Breast epithelium (tissue), 4 donors: Measurements from ENCODE around the gene MBD4. TPM values are rescaled to one million over a fixed set of nuclear protein-coding genes. Genes with fewer than 3 reads are reported as not detected.
"Not testable (repeated sequence)": the region's sequence is repeated elsewhere in the genome, so short reads cannot be mapped to it uniquely, and the experiment has no call there.

ENCODE experiments used
- DNase-seq, 2 donors: peaks; one replicate each; pipeline ENCODE4 v3.0.0-alpha.2; 2019; ENCODE audit warnings: low spot score in 2 of 2
- H3K27ac ChIP-seq, 2 donors: fragments of 200-600 bp; sonication (generic) in 1 of 2; one replicate each; pipeline ENCODE4 v1.5.1; 2016 to 2019; ENCODE audit warnings: mild to moderate bottlenecking in 1 of 2
- H3K27me3 ChIP-seq, 2 donors: fragments of 200-600 bp; sonication (generic) in 1 of 2; one replicate each; pipeline versions ENCODE4 v1.5.1 to v1.6.0; 2017 to 2019; ENCODE audit warnings: control low read depth in 1 of 2, mild to moderate bottlenecking in 1 of 2
- H3K36me3 ChIP-seq: fragments of 200-600 bp; one replicate; pipeline ENCODE4 v1.5.1; 2019
- H3K4me1 ChIP-seq, 2 donors: fragments of 200-600 bp; sonication (generic); one replicate each; pipeline ENCODE4 v1.5.1; 2016 to 2019; ENCODE audit warnings: control low read depth in 1 of 2
- H3K4me3 ChIP-seq, 3 donors: fragments of 200-600 bp; sonication (generic); 1 replicate in 2 of 3; 2 replicates in 1 of 3; pipeline ENCODE4 v1.5.1; 2016 to 2019; ENCODE audit warnings: mild to moderate bottlenecking in 3 of 3, moderate library complexity in 2 of 3
- H3K9me3 ChIP-seq, 2 donors: fragments of 200-600 bp; sonication (generic) in 1 of 2; one replicate each; pipeline ENCODE4 v1.5.1; 2016 to 2019; ENCODE audit warnings: control low read depth in 1 of 2
- CTCF ChIP-seq, 3 donors: fragments of 450-650 bp; IDR thresholded peaks; one replicate each; pipeline ENCODE4 v1.5.1; 2016 to 2017; ENCODE audit warnings: antibody characterized with exemption in 3 of 3, mild to moderate bottlenecking in 3 of 3, moderate library complexity in 3 of 3
- POLR2A ChIP-seq: fragments of 450-650 bp; IDR thresholded peaks from one replicate; pipeline ENCODE4 v1.6.1; 2016; ENCODE audit warnings: antibody characterized with exemption, mild to moderate bottlenecking, moderate library complexity
- POLR2AphosphoS5 ChIP-seq, 3 donors: sonication (generic); formaldehyde crosslinking; IDR thresholded peaks; one replicate each; pipeline ENCODE4 v1.6.1; 2017; ENCODE audit warnings: antibody characterized with exemption in 3 of 3
- intact Hi-C: fragments of 100-400 bp; cut with DNase I; formaldehyde crosslinking; loops from one replicate; pipeline ENCODE4 v1.15.1; 2023; ENCODE audit warnings: low total_unique reads
- total RNA-seq, 3 donors: library from RNA; depleted of rRNA; stranded (reverse); fragments of >200 nt; gene quantifications; one replicate each; pipeline ENCODE4 v1.1.0, GENCODE V29; 2016

MBD4 gene
- total RNA-seq, 3 donors from 2014 or later: 29.8 to 41.6 (median 37.7) TPM

- DNase-seq: peak; percentile 93 to 98
- H3K27ac ChIP-seq: peak overlapping the region; percentile 93 to 99
- intact Hi-C loops: no loop called here
- peak overlapping the region in 1 of 3 donors; percentile 55 for H3K4me3 ChIP-seq
- no peaks in the 10 kb centered on the region for H3K36me3 ChIP-seq
- TF ChIP-seq POLR2A: peak; percentile 18
- no peak for TF ChIP-seq CTCF (IDR thresholded peaks at IDR 0.05)
- TF ChIP-seq POLR2AphosphoS5 (IDR thresholded peaks at IDR 0.05): peak; percentile 86 to 98 (median 94)
- peaks cover 29 to 38% of the 10 kb centered on the region in 2 donors for H3K4me1 ChIP-seq
- no peaks in the 10 kb centered on the region for H3K9me3 ChIP-seq
- no peaks in the 10 kb centered on the region for H3K27me3 ChIP-seq
Observed at GRCh38 chr3:129485721-129486663, 46.2 kb upstream of the MBD4 start.

- H3K36me3 ChIP-seq, DNase-seq, intact Hi-C loops, H3K27me3 ChIP-seq, H3K9me3 ChIP-seq: not testable (repeated sequence)
- Histone ChIP-seq H3K27ac (peak overlapping the region; percentile 93 to 99), H3K4me3 (peak overlapping the region in 1 of 3 donors; percentile 55), H3K4me1 (peaks cover 29 to 34% of the 10 kb centered on the region in 2 donors)
Observed at GRCh38 chr3:129485146-129485545, 45.4 kb upstream of the MBD4 start.

GRCh38 chr3:129483870-129484269 lies 44.1 kb upstream of the MBD4 start:
- Histone ChIP-seq H3K9me3 (no peaks in the 10 kb centered on the region), H3K36me3 (no peaks in the 10 kb centered on the region), H3K4me3 (no peak overlapping the region), H3K4me1 (peaks cover 29 to 34% of the 10 kb centered on the region in 2 donors), H3K27ac (peak overlapping the region in 1 of 2 donors; percentile 77), H3K27me3 (no peaks in the 10 kb centered on the region)
- no peak for DNase-seq
- TF ChIP-seq CTCF (IDR thresholded peaks at IDR 0.05) (no peak), POLR2A (no peak), POLR2AphosphoS5 (IDR thresholded peaks at IDR 0.05) (no peak)
- intact Hi-C loops: no loop called here

GRCh38 chr3:129482721-129483120 lies 43.0 kb upstream of the MBD4 start:
- no peak for TF ChIP-seq POLR2AphosphoS5 (IDR thresholded peaks at IDR 0.05)
- TF ChIP-seq CTCF (IDR thresholded peaks at IDR 0.05): no peak
- TF ChIP-seq POLR2A: no peak
- Histone ChIP-seq H3K4me1 (peaks cover 26 to 33% of the 10 kb centered on the region in 2 donors), H3K9me3 (no peaks in the 10 kb centered on the region), H3K27ac (peak overlapping the region; percentile 71 to 77), H3K4me3 (no peak overlapping the region), H3K27me3 (no peaks in the 10 kb centered on the region), H3K36me3 (no peaks in the 10 kb centered on the region)
- intact Hi-C loops: no loop called here
- no peak for DNase-seq

- Histone ChIP-seq H3K27ac (peak overlapping the region; percentile 71 to 77), H3K9me3 (no peaks in the 10 kb centered on the region), H3K4me1 (peaks cover 17 to 24% of the 10 kb centered on the region in 2 donors), H3K4me3 (no peak overlapping the region), H3K36me3 (no peaks in the 10 kb centered on the region), H3K27me3 (no peaks in the 10 kb centered on the region)
- peak in 2 of 3 donors; percentile 15 to 34 for TF ChIP-seq POLR2AphosphoS5 (IDR thresholded peaks at IDR 0.05)
- TF ChIP-seq POLR2A: no peak
- intact Hi-C loops: no loop called here
- peak; percentile 73 to 80 for DNase-seq
Observed at GRCh38 chr3:129481766-129482332, 42.1 kb upstream of the MBD4 start.

GRCh38 chr3:129481225-129481765 lies 41.5 kb upstream of the MBD4 start:
- H3K27me3 ChIP-seq, DNase-seq, H3K9me3 ChIP-seq, intact Hi-C loops, H3K36me3 ChIP-seq, H3K4me3 ChIP-seq: not testable (repeated sequence)
- Histone ChIP-seq H3K4me1 (peaks cover 12 to 18% of the 10 kb centered on the region in 2 donors), H3K27ac (peak overlapping the region; percentile 71 to 77)
